Measurements from ENCODE around the gene GNRHR.

DNA sequence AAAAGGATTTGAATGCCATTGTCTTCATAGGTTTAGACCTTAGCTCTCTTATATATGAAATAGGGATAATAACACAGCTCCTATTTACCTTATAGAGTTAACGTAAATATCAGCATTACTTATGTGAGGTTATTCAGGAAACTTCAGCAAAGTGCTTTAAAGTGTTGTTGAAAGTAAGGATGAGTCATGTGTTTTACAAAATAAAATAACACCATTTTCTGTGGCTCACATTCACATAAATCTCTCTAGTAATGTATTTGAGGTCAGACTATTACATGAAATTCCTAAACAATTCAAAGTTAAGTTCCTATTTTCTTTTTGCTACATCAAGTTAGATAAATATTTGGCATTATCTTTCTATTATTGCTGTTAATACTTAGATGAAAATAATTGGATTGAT lies 2.9 kb downstream of the GNRHR start:
- TF ChIP-seq, protein P1, sequence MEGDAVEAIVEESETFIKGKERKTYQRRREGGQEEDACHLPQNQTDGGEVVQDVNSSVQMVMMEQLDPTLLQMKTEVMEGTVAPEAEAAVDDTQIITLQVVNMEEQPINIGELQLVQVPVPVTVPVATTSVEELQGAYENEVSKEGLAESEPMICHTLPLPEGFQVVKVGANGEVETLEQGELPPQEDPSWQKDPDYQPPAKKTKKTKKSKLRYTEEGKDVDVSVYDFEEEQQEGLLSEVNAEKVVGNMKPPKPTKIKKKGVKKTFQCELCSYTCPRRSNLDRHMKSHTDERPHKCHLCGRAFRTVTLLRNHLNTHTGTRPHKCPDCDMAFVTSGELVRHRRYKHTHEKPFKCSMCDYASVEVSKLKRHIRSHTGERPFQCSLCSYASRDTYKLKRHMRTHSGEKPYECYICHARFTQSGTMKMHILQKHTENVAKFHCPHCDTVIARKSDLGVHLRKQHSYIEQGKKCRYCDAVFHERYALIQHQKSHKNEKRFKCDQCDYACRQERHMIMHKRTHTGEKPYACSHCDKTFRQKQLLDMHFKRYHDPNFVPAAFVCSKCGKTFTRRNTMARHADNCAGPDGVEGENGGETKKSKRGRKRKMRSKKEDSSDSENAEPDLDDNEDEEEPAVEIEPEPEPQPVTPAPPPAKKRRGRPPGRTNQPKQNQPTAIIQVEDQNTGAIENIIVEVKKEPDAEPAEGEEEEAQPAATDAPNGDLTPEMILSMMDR (IDR thresholded peaks at IDR 0.05) = no peak
- no peak for TF ChIP-seq ZFX (IDR thresholded peaks at IDR 0.05; ENCODE audit: borderline replicate concordance)

Data from 22Rv1 (cell line).